Measurements from ENCODE around the gene PGS1.
"Not testable (repeated sequence)": the region's sequence is repeated elsewhere in the genome, so short reads cannot be mapped to it uniquely, and the experiment has no call there.

Gene PGS1

GRCh38 chr17:78378225-78379130, at the start of gene PGS1:
TSS of gene PGS1 (plus strand) at chr17:78378649. CDS start at chr17:78378666, 17 bp downstream.
- DNase-seq (ENCODE audit: low spot score), result peak; percentile 74

- no peak for DNase-seq (ENCODE audit: low spot score)
These were observed 49.0 kb upstream of the PGS1 start for GRCh38 chr17:78329263-78330059.

- no peak for DNase-seq (ENCODE audit: low spot score)
These were observed 47.8 kb upstream of the PGS1 start for GRCh38 chr17:78330570-78331224.

GRCh38 chr17:78331355-78331754, 47.1 kb upstream of the PGS1 start:
- DNase-seq (ENCODE audit: low spot score), result not testable (repeated sequence)

- DNase-seq (ENCODE audit: low spot score), result no peak
These were observed 45.5 kb upstream of the PGS1 start for GRCh38 chr17:78332991-78333390.

- DNase-seq (ENCODE audit: low spot score), result no peak
These were observed 43.2 kb upstream of the PGS1 start for GRCh38 chr17:78335209-78335608.

- DNase-seq (ENCODE audit: low spot score), result no peak
These were observed 41.0 kb upstream of the PGS1 start for GRCh38 chr17:78337244-78338109.

GRCh38 chr17:78338486-78339259, 39.8 kb upstream of the PGS1 start:
- no peak for DNase-seq (ENCODE audit: low spot score)

GRCh38 chr17:78340183-78340955, 38.1 kb upstream of the PGS1 start:
- DNase-seq (ENCODE audit: low spot score), result no peak

GRCh38 chr17:78341559-78342448, 36.6 kb upstream of the PGS1 start:
- DNase-seq (ENCODE audit: low spot score), result peak; percentile 83

- DNase-seq (ENCODE audit: low spot score), result no peak
These were observed 35.8 kb upstream of the PGS1 start for GRCh38 chr17:78342449-78343186.

GRCh38 chr17:78343187-78343542, 35.3 kb upstream of the PGS1 start:
- DNase-seq (ENCODE audit: low spot score), result no peak

GRCh38 chr17:78343543-78344201, 34.8 kb upstream of the PGS1 start:
- no peak for DNase-seq (ENCODE audit: low spot score)

- DNase-seq (ENCODE audit: low spot score), result no peak
These were observed 33.8 kb upstream of the PGS1 start for GRCh38 chr17:78344666-78345065.

- no peak for DNase-seq (ENCODE audit: low spot score)
These were observed 33.3 kb upstream of the PGS1 start for GRCh38 chr17:78345172-78345571.

- DNase-seq (ENCODE audit: low spot score), result no peak
These were observed 32.5 kb upstream of the PGS1 start for GRCh38 chr17:78345791-78346494.

Measured in putamen (tissue), 1 donor.